Activated CD8-positive, alpha-beta memory T cell treated with anti-CD3 and anti-CD28 coated beads, Interleukin-2, amount 50 U/mL, for 48 hours (primary cell): ENCODE measurements around the gene DUSP28.

Experiments
- DNase-seq: peaks from one replicate; pipeline ENCODE4 v3.0.0-alpha.2; 2020

Gene DUSP28

DNA sequence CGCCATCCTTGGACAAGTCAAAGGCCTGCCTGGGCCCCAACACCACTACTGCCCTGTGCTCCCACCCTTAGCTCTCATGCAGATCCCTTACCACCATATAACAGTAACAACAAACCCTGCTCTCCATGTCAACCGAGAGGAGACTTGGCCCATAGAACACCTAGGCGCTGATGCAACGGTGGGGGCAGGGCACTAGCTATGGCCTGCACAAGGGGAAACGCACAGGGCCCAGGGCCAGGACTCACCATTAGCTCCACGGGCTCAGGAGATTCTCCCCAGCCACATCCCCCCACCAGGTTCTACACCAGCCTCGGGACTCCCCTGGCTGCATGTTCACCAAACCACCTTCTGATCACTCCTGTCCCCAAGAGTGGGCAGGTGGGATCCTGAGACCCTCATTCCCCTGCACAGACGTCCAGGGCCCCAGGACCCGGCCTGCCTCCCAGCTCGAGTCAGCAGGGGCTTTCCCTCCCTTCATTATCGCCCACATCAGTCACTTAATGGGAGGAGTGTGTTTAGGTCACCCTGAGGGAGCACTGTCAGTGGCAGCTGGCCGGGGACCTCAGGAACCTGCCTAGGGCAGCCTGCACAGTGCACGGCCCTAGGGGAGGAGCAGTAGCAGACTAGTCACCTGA, 31.6 kb upstream of the DUSP28 start:
- peak; percentile 30 for DNase-seq

DNA sequence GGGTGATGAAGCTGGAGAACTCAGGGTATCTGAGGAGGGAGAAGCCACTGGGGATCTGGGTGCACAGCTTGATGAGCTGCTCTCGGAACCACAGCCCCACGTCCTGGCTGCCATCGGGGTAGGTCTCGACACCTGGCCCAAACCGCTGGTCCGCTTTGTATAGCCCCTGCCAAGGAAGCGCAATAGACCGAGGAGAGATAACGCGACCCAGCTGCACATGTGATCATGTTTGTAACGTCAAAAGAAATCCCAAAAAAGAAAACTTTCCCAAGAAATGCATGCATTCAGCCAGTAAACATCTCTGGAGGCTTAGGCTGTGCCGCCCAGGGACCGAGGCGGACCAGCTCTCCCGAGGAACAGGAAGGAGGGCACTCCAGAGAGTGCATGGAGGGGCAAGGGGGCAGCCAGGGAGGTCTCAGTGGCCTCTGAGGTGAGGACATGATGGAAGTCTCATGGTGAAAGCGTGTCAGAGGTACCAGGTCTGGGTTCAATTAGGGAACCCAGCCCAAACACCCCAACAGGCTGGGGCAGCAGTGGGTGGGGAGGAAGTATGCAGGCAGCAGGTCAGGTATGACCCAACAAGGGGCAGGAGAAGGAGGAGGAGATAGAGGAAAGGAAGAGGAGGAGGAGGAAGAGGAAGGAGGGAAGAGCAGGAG, 30.7 kb upstream of the DUSP28 start:
- DNase-seq: peak; percentile 34

DNA sequence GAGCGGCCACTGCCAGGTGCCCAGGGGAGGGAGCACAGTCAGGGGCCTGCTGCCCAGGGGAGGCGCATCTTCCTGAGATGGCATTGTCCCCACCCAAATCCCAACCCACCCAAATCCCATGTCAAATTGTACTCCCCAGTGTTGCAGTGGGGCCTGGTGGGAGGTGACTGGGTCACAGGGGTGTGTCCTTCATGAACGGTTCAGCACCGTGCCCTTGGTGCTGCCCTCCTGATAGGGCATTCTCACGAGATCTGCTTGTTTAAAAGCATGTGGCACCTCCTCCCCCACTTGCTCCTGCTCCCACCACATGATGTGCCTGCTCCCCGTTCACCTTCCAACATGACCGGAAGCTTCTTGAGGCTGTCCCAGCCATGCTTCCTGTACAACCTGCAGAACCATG, 30.0 kb upstream of the DUSP28 start:
- peak; percentile 33 for DNase-seq

DNA sequence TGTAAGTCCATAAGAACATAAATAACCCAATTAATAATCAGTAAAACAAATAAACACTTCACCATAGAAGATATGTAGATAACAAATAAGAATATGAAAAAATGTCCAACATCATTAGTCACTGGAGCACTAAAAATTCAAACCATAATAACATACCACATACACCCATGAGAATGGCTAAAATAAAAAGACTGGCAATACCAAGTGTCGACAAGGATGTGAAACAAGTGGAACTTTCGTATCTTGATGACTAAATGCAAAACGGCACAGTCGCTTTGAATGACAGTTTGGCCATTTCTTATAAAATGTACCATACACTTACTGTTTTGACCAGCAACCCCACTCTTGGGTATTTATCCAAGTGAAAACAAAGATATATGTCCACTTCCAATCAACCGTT, 29.1 kb upstream of the DUSP28 start:
- no peak for DNase-seq

DNA sequence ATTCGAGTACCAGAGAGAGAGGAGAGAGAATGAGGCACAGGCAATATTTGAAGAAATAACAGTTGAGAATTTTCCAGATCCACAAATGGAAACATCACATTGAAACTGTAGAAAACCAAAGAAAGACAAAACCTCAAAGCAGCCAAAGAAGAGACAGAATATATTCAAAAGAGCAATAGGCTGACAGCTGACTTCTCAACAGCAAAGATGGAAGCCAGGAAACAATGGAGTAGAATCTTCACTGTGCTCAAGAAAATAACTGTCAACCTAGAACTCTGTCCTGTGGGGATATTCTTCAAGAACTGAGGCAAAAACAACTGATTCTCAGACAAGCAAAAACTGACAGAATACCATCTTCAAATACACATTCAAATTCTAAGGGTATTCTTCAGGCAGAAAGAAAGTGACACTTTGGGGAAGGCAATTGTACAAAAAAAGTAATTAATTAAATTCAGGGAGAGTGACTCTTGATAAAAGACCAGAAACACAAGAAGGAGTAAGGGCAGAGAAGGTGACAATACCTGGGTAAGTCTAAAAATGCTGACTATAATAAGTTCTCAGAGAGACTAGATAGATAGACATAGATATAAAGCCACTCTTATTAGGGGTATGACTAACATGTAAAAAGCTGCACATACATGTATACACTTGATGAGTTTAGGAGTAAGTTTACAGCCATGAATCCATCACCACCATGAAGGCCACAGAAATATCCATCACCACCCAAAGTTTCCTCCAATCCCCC, 28.0 kb upstream of the DUSP28 start:
- DNase-seq: no peak

DNA sequence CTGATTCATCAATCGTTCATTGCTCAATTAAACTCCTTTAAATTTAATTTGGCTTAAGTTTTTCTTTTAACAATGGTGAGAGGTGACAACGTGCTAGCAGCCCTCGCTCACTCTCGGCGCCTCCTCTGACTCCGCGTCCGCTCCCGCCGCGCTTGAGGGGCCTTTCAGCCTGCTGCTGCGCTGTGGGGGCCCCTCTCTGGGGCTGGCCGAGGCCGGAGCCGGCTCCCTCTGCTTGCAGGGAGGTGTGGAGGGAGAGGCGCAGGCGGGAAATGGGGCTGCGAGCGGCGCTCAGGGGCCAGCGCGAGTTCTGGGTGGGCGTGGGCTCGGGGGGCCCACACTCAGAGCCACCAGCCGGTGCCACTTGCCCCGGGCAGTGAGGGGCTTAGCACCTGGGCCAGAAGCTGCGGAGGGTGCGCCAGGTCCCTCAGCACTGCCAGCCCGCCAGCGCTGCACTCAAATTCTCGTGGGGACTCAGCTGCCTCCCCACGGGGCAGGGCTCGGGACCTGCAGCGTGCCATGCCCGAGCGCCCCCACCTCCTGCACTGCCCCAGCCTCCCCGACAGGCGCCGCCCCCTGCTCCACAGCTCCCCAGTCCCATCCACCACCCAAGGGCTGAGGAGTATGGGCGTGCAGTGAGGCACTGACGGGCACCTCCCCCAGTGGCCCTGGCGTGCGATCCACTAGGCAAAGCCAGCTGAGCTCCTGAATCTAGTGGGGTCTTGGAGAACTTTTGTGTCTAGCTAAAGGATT, 22.0 kb upstream of the DUSP28 start:
- DNase-seq: peak; percentile 32

DNA sequence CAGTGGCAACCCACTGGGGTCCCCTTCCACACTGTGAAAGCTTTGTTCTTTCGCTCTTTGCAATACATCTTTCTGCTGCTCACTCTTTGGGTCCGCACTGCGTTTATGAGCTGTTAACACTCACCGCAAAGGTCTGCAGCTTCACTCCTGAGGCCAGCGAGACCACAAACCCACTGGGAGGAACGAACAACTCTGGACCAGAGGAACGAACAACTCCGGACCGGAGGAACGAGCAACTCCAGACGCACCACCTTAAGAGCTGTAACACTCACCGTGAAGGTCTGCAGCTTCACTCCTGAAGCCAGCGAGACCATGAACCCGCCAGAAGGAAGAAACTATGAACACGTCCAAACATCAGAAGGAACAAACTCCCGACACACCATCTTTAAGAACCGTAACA, 21.1 kb upstream of the DUSP28 start:
- peak; percentile 30 for DNase-seq

DNA sequence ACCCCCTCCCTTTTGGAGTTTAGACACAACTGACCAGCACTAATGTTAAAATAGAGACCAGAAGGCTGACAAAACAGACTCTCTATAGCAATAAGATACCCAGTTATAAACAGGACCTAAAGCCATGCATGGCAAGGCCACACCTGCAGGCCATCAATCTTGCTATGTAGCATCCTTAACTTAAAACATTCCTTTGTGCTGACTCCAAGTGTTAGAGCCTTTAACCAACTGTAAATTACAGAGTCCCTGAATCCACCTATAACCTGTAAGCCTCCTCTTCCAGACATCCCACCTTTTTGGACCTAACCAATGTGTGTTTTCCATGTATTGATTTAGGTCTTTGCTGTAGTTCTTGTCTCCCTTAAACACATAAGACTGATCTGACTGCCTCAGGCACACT, 20.3 kb upstream of the DUSP28 start:
- DNase-seq: no peak

DNA sequence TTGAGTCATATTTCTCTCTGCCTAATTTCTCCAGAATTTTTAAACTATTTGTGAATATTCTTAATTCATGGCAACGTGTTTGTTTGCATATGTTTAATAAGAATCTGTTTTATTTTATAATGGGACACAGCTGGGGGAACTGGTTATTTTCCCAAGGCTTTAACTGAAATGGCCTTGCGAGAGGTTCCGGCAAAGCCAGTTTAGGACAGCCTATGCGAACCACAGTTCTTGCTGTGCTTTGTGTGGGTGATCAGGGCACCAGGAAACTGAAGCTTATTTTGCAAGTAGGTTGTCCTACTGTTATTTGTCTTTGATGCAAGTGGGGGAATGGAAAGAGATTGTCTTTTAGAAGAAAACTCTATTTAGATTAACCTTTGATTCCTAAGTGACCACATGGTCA, 8.9 kb upstream of the DUSP28 start:
- no peak for DNase-seq

DNA sequence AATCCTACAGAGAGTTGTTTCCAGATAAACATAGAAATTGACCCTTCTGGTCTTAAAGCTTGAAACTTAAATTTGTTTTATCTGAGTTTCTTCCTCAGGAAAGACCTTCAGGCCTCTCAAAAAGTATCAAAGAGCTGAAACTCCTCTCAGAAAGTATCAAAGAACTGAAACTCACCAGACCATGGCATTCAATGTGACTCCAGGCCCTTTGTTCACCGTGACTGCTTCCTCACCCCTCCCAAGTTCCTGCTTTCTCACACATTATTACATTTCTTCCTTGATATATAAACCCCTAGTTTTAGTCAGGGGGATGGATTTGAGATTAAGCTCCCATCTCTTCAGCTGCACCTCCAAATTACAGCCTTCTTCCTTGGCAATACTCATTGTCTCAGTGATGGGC, 8.3 kb upstream of the DUSP28 start:
- DNase-seq: no peak

DNA sequence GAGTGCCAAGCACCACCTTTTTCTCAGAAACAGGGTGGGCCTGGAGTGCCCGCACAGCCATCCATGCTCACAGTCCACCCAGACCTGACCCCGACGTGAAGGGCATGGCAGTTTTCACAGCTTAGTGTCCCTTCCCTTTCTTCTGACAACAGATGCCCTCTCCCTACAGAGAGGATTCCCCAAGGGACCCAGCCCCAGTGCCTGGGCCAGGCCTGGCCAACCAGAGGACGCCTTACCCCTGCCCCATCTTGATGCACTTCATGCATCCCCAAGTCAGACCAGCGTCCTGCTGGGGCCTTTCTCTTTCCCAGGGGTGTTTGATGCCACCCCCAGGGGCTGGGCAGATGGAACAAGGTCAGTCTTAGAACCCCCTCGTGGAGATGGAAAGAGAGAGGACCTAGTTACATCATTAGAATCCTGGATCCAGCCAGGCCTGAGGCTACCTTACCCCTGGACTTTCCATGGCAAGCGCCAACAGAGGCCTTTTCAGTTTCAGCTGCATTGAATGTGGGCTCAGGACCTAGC, 6.1 kb upstream of the DUSP28 start:
- DNase-seq: no peak

DNA sequence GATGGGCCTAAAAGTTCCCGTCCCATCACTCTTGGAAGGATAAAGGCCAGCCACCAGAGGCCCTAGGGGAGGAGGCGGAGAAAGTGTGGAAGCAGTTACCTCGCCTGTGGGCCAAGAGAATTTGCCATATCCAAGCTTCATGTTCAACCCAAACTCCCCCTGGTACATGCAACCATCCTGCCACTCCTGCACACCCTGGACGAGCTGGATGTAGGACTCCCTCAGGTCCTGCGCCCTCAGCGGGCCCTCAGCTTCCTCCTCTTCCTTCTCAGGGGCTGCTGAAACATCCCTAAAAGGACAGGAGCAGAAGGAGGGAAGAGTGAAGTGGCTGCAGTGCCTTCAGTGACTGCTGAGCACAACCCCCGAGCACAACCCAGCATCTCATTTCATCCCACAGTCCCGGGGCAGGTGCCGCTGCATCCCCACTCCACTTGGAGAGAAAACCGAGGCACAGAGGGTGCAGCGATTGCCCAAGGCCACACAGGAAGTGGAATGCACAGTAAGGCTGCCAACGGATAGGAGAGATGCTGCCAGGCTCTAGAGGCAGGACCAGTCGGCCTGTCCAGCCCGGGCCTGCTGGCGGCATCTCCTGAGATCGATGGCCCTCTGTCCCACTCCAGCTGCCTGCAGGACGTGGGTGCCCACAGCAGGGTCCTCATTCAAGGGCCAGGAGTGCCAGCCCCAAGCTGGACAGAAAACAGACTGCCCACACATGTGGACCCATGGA, 5.2 kb upstream of the DUSP28 start:
- no peak for DNase-seq

DNA sequence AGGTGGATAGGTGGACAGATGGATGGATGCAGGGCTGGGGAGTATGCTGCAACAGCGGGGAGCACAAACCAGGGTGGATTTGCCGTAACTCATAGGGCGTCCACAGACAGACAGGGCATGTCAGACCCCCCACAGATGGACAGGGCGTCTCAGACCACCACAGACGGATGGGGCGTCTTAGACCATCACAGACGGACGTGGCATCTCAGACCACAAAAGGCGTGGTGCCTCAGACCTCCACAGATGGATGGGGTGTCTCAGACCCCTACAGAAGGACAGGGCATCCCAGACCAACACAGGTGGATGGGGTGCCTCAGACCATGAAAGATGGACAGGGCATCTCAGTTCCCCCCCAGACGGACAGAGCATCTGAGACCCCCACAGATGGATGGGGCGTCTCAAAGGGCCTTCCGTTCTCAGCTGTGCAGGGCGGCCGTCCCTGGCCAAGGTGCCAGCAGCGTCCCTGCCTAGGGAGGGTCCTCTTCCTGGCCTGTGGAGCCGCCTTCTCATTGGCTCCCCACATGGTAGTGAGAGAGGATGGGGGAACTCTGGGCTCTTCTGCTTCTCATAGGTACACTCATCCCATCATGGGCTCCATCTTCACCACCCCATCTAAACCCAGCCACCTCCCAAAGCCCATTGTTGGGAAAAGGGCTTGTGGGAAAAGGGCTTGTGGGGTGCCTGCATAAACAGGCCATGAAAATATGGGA, 4.5 kb upstream of the DUSP28 start:
- DNase-seq: no peak

DNA sequence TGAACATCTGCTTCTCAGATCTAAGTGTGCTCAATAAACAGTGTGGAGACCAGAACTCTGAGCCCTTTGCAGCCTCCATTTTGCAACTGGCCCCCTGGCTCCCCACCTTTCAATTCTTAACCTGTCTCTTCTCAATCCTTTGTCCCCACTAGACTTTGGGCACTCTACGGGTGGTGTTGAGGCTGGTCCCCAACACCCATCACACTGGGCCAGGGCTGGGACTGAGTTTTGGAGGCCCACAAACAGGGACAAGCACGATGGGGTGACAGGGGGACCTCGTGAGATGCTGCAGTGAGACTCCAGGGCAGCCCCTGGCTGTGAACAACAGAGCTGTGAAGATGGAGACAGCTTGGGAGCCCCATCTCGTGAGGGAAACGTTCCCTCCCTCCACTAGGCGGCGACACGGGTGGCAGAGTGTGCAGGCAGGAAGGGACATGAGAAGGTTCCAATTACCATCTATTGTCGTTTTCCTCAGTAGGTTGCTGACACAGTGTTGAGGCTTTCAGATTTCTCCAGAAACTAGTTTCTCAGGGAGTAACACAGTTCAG, 3.5 kb upstream of the DUSP28 start:
- peak; percentile 79 for DNase-seq

DNA sequence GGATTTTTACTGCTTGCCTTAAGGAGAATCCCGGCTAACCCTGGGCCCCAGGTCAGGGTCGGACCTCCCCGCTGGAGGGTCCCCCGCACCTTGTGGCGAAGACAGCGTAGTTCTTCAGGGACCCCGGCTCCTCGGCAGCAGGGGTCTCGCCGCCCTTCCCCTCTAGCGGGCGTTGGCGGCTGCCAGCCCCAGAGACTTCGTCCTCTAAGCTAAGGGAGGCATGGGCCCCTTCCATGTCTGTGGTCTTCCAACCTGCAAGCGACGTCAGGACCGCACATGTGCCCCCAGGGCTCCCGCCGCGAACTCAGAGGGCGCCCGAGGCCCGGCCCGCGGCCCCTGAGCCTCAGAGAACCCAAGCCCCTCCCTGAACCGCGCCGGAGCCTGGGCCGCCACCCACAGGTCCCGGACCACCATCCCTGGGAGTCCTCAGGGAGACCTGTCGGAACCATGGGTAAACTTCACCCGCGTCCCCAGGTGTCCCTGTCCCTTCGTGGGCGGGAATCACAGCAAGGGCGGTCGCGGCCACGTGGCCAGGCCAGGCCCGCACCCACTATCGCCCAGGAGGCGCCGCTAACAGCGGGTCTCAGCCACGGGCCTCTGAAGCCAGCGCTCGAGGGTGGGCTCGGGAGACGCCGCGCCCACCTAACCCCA, 2.9 kb upstream of the DUSP28 start:
- DNase-seq: peak; percentile 55

DNA sequence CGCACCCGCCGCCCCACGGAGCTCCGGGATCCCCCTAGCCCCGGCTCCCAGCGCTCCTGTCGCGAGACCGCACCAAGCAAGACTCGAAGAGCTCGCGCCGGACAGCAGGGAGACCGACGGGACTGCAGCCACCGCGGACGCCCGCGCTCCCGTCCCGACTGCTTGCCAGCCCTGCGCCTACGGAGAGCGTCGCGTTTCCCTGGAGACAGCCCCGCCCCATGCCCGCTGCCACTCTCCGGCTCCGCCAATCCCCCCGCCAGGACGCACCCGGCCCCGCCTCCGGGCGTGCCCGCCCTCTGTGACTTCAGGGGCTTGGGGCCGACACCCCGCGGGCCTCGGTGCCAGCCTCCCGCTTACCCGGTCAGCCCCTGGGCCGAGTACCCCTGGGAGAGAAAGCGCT, 2.3 kb upstream of the DUSP28 start, which contains the start of gene ANKMY1:
TSS of gene ANKMY1 (minus strand) at position 181 of the 400 bp plus-strand sequence. CDS start 653 bp downstream, outside the sequence.
- DNase-seq: peak; percentile 86

DNA sequence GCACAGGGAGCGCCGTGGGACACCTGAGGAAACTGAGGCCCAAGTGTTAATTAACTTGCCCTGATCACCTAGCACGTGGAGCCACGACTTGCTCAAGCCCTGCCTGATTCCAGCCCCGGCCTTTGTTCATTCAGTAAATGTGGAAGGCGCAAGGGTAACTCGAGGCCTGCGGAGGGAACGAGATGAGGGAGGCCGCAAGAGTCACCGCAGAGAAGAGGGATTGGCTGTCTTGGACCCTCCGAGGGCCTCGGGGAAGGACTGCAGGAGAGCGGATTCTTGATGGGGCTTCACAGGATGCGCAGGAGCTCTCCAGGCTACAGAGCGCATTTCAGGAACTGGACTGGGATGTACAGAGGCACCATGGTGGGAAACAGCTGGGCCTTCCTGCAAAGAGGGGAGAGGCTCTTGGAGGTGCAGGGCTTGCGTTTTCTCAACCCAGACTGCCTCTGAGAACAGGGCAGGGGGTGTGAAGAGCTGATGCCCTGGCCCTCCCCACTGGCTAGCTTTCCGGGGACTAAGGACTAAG, 1.9 kb upstream of the DUSP28 start:
- DNase-seq: peak; percentile 54

DNA sequence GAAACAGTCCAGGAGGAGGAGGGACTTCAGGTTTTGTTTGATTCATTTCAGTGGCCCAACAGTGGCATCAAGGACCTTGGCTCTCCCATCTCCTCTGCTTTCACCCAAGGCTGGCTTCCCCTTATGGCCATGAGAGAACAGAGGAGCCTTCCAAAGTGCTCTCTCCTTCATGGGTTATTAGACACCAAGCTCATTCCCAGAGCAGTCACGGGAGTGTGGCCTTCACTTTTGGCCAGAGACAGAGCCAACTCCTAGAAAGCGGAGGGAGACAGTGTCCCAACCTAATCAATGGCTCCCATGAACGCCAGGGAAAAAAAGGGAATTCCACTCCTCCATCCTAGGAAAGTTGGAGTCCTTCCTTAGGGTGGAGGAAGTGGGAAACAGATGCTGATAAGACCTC, 871 bp upstream of the DUSP28 start:
- DNase-seq: peak; percentile 53

DNA sequence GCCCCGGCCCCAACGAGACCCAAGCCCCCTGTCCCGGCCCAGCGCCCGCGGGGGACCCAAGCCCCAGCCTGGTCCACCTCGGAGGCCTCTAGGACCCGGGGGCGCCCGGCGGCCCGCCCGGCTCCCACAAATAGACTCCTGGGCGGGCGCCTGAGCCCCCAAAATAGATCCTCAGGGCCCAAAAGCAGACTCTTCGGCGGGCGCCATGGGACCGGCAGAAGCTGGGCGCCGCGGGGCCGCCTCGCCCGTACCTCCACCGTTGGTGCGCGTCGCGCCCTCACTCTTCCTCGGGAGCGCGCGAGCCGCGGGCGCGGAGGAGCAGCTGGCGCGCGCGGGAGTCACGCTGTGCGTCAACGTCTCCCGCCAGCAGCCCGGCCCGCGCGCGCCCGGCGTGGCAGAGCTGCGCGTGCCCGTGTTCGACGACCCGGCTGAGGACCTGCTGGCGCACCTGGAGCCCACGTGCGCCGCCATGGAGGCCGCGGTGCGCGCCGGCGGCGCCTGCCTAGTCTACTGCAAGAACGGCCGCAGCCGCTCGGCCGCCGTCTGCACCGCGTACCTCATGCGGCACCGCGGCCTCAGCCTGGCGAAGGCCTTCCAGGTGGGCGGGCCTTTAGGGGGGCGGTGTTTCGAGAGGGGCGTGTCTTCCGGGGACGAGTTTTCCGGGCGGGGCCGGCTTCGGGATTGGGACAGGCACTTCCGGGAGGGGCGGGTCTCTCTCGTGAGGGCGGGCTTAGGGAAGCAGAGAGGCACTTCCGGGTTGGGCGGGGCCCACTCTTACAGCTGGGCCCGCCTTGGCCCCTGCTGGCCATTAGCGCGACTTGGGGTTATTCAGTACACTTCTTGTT, 545 bp downstream of the DUSP28 start:
- peak; percentile 99 for DNase-seq
